Stimulated activated CD4-positive, alpha-beta T cell treated with anti-CD3 and anti-CD28 coated beads, Interleukin-15, amount 100 ng/mL, for 1 hour (primary cell): ENCODE results near the gene ACOT11.
"Not testable (repeated sequence)": the region's sequence is repeated elsewhere in the genome, so short reads cannot be mapped to it uniquely, and the experiment has no call there.

Experiments
- DNase-seq, 2 donors: peaks; one replicate each; pipeline ENCODE4 v3.0.0-alpha.2; 2020; ENCODE audit warnings: low read depth in 1 of 2, low spot score in 1 of 2

Gene ACOT11

DNA sequence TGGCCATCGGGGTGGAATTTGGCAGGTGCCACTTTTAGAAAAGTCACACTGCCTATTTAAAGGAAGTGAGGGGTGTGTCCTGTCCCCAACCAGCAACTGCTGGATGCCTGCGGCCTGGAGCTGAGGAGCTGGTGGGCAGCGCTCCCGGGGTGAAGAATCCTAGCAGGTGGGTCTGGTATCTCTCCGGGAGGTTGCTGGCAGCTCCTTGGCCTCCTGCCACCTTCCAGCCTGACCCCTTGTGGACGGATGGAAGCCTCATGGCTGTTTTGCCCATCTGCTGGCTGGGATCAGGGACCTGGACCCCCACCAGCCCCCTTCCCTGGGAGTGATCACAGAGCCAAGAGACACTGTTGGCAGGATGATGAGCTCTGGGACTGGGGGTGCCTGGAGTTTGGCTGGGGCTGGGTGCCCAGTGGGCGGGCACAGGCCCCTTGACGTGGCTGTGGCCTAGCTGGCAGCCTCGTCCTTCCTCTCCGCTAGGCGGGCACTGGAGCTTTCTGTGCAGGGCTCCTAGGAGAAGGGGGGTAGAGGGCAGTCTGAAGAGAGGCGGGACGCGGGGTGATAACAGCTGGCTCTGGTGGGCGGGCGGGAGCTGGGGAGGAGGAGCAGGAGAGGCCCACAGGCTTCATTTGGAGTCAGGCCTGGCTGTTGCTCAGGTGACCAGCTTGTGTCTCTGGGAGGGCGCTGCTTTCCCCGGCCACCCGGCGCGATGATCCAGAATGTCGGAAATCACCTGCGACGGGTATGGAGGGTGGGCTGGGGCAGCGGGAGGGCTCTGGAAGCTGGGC lies at the start of gene ACOT11:
Gene ACOT11 (plus strand): TSS at position 628 of the 788 bp plus-strand sequence. CDS start 82 bp downstream, at position 710.
- DNase-seq: no peak

DNA sequence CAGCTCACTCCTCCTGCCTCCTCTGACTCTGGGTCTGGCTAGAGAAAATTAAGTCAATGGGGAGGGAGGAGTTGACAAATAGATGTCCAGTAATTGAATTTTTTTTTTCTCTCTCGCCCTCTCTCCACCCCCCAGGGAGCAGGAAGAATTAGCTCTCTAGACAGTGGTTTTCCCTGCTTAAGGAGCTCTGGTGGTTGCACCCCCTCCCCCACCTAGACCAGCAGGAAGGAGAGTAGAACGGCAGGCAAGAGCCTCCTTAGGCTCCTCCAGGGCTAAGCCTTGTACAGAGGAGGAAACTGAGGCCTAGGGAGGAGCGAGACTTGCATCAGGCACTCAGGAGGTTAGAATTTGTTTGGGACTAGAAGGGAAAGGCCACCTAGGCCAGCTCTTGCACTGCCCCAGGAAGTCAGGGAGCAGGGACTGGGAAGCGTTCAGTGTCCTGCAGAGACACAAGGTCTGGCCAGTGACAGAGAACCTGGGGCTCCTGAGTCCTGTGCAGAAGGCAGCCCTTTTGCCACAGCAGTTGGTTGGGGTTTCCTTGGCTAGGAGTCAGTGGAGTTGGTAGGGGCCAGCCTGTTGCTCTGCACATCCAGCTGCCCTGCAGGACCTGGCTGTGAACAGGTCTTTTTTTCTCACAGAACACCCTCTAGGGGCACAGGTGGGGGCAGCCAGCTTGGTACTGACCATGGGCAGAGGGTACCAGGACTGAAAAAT lies 49.5 kb upstream of the ACOT11 start:
- no peak for DNase-seq

DNA sequence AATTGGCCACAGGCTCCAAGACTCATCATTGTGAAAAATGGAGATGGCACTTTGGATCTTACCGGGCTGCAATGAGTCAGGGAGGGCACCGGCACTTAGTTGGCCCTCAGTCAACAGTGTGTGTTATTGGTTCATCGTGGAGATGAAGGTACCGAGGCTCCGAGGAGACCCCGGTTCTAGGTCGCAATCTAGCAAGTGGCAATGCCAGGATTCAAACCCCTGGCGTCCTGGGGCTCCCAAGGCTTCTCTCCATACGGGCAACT lies 49.0 kb upstream of the ACOT11 start:
- DNase-seq: no peak

DNA sequence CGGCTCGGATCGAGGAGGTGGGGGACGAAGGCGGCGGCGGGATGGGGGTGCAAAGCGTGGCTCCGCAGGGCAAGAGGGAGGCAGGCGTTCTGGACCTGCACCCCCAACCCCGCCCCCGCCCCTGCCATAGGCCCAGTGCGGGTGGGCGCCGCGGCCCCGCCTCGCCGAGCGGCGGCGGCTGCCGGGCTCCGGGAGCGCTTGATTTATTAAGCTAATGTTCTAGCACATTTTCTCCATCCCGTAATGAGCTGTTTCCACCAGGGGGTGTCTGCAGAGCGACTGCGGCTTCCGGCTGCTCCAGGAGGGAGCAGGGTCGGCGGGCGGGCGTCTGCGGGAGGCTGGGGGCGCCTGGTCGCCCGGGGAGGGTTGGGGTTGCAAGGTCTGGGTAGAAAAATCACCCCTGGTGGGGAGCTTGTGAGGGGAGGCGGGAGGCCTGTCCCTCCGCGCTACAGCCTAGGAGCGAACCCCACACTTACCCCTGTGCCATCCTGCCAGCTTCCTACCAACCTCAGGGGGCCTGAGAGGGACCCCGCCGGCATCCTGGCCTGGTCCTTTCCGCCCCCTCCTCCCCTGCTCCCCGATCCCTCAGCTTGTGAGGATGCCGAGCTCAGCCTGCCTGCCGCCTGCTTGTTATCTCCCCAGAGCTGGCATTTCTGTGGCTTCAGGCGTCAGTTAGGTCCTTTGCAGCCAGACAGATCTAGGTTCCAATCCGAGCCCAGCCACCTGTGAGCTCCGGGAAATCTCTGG lies 48.5 kb upstream of the ACOT11 start:
- no peak for DNase-seq

DNA sequence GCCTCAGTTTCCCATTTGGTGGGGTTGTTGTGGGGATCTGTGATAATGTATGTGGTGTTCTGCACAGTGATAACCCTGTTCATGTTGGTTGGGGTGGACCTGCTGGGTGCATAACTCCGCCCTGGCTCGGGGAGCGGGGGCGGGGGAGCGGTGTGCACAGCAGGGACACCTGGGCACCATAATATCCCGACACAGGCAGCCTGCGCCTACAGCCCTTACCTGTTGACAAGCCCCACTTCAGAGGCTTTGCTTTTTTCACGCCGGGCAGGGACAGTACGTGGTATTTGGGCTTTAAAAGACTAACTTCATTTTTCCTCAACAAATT lies 48.0 kb upstream of the ACOT11 start:
- no peak for DNase-seq

DNA sequence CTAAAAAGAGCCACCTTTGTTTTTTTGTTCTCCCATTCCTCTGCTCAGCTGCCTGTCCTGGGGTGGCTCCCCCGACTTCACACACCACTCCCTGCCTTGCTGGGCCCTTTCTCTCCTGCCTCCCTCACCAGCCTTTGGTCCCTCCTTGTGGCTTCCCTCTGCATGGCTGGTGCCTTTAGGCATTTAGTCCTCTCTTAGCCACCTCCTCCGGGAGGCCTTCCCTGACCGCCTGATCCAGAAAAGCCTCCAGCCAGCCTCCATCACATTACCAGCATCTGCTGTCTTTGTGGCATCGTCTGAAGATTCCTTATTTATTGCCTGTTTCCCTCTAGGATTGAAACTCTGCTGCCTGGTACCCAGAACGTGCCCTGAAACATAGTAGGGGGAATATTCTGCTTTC lies 46.2 kb upstream of the ACOT11 start:
- no peak for DNase-seq

DNA sequence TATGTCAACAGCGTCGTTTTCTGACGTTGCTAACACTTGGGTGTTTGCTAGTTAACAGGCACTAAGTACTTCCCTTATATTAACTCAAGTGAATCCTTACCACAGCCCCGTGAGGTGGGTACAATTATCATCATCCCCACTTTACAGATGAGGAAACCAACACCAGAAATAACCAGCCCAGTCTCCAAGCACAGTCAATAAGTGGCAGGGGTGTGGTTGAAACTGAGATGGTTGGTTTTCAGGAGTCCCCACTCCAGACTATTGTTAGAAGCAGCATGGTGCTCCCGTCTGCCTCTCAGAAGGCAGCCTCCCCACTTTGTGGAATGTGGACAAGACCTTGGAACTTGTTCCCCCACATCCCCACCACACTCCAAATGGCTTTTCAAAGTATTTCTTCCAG lies 45.7 kb upstream of the ACOT11 start:
- DNase-seq: no peak

DNA sequence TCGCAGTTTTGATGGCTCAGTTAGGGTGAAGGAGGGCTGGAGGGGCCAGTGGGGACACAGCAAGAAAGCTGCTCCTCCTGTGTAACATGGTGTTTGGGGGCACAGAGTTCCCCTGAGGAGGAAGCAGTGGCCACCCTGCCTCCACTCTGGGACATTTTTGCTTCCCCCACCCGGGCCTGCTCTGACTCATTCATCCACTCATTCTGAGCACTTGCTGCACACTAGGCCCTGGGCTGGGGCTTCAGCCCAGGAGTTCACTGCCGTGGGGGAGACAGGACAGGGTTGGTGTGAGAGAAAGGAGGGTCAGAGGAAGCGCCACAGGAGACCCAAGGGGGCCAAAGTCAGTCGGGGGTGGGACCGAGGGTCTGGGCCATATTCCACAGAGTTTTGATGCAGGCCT lies 41.4 kb upstream of the ACOT11 start:
- DNase-seq: no peak

DNA sequence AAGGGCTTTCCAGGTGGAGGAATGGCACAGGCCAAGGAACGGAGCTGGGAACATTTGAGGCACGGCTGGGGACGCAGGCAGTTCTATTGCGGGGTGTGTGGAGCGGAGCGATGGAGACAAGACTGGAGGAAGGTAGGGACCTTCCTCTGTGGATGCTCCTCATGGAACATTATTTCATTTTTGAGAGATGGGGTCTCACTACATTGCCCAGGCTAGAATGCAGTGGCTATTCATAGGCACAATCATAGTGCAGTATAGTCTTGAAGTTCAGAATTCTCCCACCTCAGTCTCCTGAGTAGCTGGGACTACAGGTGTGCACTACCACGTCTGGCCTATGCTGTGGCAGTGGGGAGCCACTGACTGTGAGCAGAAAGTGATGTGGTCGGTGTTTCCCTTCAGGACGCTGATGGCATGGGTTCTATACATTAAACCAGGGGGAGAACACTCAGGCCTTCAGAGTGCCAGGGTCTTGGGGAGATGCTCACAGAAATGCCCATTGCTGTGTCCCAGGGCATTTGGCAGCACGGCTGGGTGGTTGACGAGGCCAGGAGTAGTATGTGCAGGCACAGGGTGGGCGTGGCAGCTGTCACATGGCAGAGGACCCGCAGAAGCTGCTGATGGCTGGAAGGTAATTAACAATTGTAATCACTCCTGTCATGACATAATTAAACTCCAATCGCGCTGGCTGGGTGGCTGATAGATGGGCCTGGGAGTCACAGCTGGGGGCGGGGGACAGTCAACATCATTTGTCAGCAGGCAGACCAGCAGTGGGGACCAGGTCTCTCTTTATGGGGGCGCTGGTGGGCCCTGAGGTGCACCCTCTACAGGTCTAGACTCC lies 40.8 kb upstream of the ACOT11 start:
- DNase-seq: no peak

DNA sequence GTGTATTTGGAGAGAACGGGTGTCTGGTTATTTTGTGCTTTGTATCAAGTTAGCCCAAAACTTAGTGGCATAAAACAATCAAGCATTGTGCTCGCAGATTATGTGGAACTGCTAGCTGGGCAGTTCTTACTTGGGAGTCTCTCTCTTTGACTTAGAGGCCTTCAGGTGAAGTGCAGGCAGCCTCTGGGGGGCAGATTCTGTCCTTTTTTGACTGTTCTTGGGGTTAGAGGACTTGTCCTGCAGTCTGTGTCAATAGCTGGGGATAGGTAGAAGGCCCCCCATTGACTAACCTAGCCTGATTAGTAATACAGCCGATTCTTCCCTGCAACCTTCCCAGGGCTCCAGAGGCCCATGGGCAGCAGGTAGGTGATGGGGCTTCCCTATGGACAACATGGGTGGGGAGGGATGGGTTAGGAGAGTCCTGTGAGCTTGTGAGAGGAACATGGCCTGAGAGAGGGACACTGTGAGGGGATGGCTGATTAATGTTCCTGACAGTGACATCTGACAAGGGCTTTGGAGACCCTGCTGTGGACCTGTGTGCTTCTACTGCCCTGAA lies 37.2 kb upstream of the ACOT11 start:
- no peak for DNase-seq

DNA sequence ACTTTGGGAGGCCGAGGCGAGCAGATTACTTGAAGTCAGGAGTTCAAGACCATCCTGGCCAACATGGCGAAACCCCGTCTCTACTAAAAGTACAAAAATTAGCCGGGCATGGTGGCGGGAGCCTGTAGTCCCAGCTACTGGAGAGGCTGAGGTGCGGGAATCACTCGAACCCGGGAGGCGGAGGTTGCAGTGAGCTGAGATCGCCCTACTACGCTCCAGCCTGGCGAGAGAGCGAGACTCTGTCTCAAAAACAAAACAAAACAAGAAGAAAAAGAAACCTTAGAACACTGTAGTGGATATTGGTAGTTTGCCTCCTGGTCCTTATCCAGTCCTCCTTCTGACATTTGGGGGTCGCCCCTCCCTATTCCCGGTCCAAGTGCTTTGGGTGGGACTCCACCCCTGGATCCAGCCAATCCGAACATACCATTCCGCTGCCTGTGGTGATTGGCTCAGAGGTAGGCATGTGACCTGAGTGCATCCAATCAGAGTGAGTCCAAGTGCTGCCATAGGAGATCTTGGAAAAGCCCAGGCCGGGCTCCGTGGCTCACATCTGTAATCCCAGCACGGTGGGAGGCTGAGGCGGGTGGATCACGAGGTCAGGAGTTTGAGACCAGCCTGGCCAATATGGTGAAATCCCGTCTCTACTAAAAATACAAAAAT lies 34.0 kb upstream of the ACOT11 start:
- not testable (repeated sequence) for DNase-seq

DNA sequence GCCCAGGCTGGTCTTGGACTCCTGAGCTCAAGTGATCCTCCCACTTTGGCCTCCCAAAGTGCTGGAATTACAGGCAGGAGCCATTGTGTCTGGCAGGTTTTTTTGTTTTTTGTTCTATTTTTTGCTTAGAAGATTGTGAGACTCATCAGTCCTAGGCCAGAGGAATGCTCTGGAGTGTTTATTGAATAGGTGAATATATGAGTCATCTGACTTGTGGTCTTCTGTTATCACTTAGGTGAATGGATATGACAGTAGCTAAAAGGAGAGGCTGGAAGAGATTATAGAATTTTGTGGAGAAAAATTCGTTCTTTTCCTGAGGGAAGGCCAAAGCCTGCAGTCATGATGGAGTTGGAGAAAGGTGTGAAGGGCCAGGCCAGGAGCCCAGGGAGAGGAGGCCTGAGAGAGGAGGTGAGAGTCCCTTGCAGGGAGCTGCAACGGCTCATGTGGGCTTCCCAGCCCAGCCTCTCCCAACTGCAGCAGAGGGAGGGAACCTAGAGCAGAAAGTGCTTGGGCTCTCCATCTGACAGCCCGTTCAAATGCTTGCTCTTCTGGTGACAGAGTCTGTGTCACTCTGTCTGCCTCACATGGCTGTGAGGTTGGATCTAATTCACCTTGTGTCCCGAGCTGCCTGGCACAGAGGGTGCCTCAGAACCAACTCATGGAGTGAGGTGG lies 31.6 kb upstream of the ACOT11 start:
- DNase-seq: no peak

DNA sequence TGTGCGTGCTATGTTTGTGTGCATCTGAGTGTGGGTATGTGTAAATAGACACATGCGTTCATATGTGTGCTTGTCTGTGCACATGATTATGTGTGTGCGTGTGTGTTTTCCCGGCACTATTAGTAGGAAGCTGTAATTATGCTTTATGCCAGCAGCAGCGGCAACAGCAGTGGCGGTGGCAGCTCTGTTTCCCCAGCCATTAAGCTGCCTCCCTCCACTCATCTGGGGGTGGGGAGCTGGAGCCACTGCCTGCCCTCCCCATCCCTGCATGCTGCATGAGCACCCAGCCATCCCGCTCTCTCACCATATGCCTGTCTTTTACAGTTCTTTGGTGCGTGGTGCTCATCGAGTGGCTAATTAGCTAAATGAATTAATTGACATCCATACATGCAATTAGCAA lies 30.5 kb upstream of the ACOT11 start:
- DNase-seq: no peak

DNA sequence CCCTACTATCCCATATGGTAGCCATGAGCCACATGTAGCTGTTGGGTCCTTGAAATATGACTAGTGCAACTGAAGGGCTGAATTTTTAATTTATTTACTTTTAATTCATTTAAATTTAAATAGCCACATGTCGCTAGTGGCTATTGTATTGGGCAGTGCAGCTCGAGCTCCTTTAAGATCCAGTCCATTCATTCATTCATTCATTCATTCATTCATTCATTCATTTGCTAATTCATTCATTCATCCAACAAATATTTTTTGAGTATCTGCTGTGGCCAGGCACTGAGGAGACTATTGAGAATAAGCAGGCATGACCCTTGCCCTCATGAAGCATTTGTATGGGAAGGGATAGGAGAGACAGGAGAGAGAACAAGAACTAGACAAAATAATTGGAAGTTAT lies 29.5 kb upstream of the ACOT11 start:
- no peak for DNase-seq

DNA sequence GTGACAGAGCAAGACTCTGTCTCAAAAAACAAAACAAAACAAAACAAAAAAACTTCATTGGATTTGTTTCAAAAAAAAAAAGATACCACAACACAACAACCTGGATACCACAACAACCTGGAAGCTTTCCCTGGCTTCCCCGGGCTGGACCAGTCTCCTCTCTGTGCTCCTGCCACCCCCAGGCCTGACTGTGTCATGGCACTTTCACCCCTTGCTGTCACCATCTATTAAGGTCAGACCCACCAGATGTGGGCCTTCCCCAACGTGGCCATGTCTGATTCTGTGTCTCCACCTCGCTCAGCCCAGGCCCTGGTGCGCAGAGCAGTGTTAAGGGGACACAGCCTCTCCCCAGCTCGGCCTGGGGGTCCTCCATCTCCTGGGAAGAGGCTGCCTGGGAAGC lies 28.3 kb upstream of the ACOT11 start:
- no peak for DNase-seq

DNA sequence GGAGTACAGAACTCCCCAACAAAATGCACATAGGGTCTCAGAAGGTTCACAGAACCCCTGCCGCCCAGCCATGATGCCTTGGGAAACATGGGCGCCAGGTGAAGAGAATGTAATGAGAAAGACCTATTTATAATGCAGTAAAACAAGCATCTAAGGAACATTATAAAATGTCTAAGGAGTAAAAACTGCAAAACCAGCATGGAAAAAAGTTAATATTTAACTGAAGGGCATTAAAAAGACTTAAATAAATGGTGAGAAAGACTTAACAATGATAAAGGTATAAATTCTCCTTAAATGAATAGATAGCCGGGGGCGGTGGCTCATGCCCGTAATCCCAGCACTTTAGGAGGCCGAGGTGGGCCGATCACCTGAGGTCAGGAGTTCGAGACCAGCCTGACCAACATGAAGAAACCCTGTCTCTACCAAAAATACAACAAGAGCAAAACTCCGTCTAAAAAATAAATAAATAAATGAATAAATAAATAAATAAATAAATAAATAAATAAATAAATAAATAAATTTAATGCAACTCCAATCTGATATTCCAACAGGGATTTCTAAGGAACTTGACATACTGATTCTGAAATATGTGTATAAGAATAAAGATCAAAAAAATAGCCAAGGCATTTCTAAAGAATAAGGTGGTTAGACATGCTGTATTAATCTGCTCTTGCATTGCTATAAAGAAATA lies 27.3 kb upstream of the ACOT11 start:
- DNase-seq: no peak

DNA sequence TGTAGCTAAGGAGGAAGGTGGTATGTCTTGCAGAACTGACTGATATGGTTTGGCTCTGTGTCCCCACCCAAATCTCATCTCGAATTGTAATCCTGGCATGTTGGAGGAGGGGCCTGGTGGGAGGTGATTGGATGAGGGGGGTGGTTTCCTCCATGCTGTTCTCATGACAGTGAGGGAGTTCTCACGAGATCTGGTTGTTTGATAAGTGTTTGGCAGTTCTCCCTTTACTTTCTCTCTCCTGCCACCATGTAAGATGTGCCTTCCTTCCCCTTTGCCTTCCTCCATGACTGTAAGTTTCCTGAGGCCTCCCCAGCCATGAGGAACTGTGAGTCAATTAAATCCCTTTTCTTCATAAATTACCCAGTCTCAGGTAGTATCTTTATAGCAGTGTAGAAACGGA lies 21.5 kb upstream of the ACOT11 start:
- DNase-seq: not testable (repeated sequence)

DNA sequence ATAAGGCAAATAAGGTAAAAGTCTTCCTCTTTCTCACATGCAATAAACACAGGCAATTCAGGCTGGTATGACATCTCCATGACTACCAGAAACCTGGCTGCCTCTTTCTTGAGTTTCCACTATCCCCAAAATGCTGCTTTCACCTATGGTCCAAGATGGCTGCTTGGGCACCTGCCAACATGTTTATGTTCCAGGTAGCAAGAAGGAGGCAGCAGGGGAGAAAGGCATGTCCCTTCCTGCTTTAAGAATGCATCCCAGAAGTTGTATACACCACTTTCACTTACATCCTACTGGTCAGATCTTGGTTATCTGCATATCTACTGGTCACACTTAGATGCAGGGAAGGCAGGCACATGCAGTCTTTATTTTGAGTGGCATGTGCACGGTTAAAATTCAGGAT lies 19.4 kb upstream of the ACOT11 start:
- DNase-seq: no peak

DNA sequence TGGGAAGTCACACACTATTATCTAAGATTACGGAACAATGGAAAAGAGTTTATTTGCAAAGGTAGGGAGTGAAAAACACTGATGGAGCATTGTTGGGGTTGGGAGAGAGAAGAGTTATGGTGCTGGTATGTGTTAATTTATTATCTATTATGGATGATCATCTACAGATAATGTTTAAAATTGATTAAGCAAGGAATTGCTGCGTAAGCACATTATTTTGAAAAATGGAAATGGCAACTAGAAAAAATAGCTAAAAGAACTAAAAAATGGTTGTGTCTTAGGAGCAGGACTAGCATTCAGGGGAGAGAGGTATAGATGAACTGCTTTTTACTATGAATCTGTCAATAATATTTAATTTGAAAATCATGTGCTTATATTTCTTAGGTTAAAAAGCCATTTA lies 16.0 kb upstream of the ACOT11 start:
- no peak for DNase-seq

DNA sequence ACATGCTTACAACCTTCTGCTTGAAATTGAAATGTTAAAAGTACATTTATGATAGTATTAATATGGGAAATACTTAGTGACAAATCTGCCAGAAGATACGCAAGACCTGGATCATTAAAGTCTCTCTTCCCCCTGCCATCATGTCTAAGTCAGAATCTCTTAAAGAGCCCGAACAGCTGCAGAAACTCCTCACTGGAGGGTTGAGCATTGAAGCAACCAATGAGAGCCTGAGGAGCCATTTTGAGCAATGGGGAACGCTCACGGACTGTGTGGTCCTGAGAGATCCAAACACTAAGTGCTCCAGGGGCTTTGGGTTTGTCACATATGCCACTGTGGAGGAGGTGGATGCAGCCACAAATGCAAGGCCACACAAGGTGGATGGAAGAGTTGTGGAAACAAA lies 11.4 kb upstream of the ACOT11 start:
- not testable (repeated sequence) for DNase-seq
